Measurements from ENCODE around the gene LDLR. TPM values are rescaled to one million over a fixed set of nuclear protein-coding genes. Genes with fewer than 3 reads are reported as not detected.
"Not testable (repeated sequence)": the region's sequence is repeated elsewhere in the genome, so short reads cannot be mapped to it uniquely, and the experiment has no call there.

LDLR gene
- total RNA-seq, 1 donor from 2014 or later: 121 TPM

GRCh38 chr19:11100049-11100448 is 10.8 kb downstream of the LDLR start:
- no peak for DNase-seq
- Mint-ChIP-seq H3K27me3 (no peaks in the 10 kb centered on the region), H3K27ac (peak overlapping the region; percentile 71), H3K9me3 (peaks cover 4% of the 10 kb centered on the region), H3K4me3 (no peak overlapping the region), H3K36me3 (ENCODE audit: low read depth) (peaks cover 65% of the 10 kb centered on the region), H3K4me1 (peaks cover 27% of the 10 kb centered on the region)
- intact Hi-C loops (cut with micrococcal nuclease): no loop called here

GRCh38 chr19:11101057-11101456 is 11.8 kb downstream of the LDLR start:
- intact Hi-C loops (cut with micrococcal nuclease): no loop called here

DNA sequence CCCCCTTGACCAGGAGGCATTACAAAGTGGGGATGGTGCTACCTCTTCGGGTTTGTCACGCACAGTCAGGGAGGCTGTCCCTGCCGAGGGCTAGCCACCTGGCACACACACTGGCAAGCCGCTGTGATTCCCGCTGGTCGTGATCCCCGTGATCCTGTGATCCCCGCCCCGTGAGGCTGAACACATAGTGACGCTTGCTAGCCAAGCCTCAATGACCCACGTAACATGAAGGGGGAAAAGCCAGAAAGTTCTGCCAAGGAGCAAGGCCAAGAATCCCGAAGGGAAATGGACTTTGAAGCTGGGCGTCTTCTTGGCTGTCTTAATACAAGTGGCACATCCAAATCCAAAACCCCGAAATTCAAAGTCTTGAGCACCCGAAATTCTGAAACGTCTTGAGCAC is 13.7 kb downstream of the LDLR start:
- Mint-ChIP-seq H3K36me3 (ENCODE audit: low read depth) (peaks cover 64% of the 10 kb centered on the region), H3K27ac (no peak overlapping the region), H3K9me3 (no peaks in the 10 kb centered on the region), H3K27me3 (no peaks in the 10 kb centered on the region), H3K4me3 (no peak overlapping the region), H3K4me1 (peaks cover 9% of the 10 kb centered on the region)
- no peak for DNase-seq
- intact Hi-C loops (cut with micrococcal nuclease): no loop called here

More at GRCh38 chr19:11101057-11101456, 11.8 kb downstream of the LDLR start:
- H3K27ac Mint-ChIP-seq: no peak overlapping the region
- no peaks in the 10 kb centered on the region for H3K27me3 Mint-ChIP-seq
- peaks cover 20% of the 10 kb centered on the region for H3K4me1 Mint-ChIP-seq
- DNase-seq: no peak
- H3K36me3 Mint-ChIP-seq (ENCODE audit: low read depth): peaks cover 66% of the 10 kb centered on the region
- no peak overlapping the region for H3K4me3 Mint-ChIP-seq
- H3K9me3 Mint-ChIP-seq: peaks cover 4% of the 10 kb centered on the region

DNA sequence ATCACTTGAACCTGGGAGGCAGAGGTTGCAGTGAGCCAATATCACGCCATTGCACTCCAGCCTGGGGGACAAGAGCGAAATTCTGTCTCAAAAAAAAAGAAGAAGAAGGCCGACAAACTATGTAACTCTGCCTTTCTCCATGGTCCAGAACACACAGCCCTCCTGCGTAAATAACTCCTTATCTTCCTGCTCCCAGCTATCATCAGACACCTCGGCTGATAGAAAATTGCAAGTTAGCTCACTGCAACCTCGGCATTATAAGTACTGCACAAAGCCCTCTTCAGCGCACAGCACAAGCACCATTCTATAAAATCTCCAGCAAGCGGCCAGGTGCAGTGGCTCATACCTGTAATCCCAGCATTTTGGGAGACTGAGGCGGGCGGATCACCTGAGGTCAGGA is 14.4 kb downstream of the LDLR start:
- H3K4me3 Mint-ChIP-seq; DNase-seq; H3K4me1 Mint-ChIP-seq; H3K9me3 Mint-ChIP-seq; H3K27me3 Mint-ChIP-seq; H3K27ac Mint-ChIP-seq; intact Hi-C loops (cut with micrococcal nuclease): not testable (repeated sequence)
- peaks cover 69% of the 10 kb centered on the region for H3K36me3 Mint-ChIP-seq (ENCODE audit: low read depth)

DNA sequence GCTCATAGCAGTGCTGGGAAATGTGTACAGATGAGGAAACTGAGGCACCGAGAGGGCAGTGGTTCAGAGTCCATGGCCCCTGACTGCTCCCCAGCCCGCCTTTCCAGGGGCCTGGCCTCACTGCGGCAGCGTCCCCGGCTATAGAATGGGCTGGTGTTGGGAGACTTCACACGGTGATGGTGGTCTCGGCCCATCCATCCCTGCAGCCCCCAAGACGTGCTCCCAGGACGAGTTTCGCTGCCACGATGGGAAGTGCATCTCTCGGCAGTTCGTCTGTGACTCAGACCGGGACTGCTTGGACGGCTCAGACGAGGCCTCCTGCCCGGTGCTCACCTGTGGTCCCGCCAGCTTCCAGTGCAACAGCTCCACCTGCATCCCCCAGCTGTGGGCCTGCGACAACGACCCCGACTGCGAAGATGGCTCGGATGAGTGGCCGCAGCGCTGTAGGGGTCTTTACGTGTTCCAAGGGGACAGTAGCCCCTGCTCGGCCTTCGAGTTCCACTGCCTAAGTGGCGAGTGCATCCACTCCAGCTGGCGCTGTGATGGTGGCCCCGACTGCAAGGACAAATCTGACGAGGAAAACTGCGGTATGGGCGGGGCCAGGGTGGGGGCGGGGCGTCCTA is 15.9 kb downstream of the LDLR start:
- peaks cover 3% of the 10 kb centered on the region for H3K4me1 Mint-ChIP-seq
- no peaks in the 10 kb centered on the region for H3K9me3 Mint-ChIP-seq
- DNase-seq: no peak
- H3K36me3 Mint-ChIP-seq (ENCODE audit: low read depth): peaks cover 68% of the 10 kb centered on the region
- H3K27me3 Mint-ChIP-seq: no peaks in the 10 kb centered on the region
- H3K27ac Mint-ChIP-seq: no peak overlapping the region
- no peak overlapping the region for H3K4me3 Mint-ChIP-seq
- intact Hi-C loops (cut with micrococcal nuclease): no loop called here

DNA sequence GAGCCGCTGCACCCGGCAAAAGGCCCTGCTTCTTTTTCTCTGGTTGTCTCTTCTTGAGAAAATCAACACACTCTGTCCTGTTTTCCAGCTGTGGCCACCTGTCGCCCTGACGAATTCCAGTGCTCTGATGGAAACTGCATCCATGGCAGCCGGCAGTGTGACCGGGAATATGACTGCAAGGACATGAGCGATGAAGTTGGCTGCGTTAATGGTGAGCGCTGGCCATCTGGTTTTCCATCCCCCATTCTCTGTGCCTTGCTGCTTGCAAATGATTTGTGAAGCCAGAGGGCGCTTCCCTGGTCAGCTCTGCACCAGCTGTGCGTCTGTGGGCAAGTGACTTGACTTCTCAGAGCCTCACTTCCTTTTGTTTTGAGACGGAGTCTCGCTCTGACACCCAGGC is 17.2 kb downstream of the LDLR start:
- peaks cover 74% of the 10 kb centered on the region for H3K36me3 Mint-ChIP-seq (ENCODE audit: low read depth)
- intact Hi-C loops (cut with micrococcal nuclease): no loop called here

DNA sequence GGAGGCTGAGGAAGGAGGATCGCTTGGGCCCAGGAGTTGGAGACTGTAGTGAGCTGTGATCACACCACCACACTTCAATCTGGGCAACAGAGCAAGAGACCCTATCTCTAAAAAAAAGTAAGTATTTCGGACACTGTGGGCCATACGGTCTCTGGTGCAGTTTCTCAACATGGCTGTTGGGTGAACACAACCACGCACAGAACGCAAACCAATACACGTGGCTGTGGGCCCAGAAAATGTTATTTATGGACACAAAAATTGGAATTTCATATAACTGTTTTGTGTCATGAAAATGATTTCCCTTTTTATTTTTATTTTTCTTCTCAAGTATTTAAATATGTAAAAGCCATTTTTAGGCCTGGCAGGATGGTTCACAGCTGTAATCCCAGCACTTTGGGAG is 19.5 kb downstream of the LDLR start:
- Mint-ChIP-seq H3K4me3 (no peak overlapping the region), H3K9me3 (no peaks in the 10 kb centered on the region), H3K27me3 (no peaks in the 10 kb centered on the region), H3K36me3 (ENCODE audit: low read depth) (peaks cover 68% of the 10 kb centered on the region), H3K27ac (no peak overlapping the region), H3K4me1 (no peaks in the 10 kb centered on the region)
- intact Hi-C loops (cut with micrococcal nuclease): no loop called here
- no peak for DNase-seq

More for the DNA sequence above, 17.2 kb downstream of the LDLR start:
- Mint-ChIP-seq H3K27me3 (no peaks in the 10 kb centered on the region), H3K4me1 (no peaks in the 10 kb centered on the region), H3K9me3 (no peaks in the 10 kb centered on the region), H3K4me3 (no peak overlapping the region), H3K27ac (no peak overlapping the region)
- DNase-seq: no peak

GRCh38 chr19:11111117-11111770 is 22.0 kb downstream of the LDLR start:
- Mint-ChIP-seq H3K4me3 (no peak overlapping the region), H3K9me3 (no peaks in the 10 kb centered on the region), H3K36me3 (ENCODE audit: low read depth) (peaks cover 69% of the 10 kb centered on the region), H3K27me3 (no peaks in the 10 kb centered on the region), H3K27ac (no peak overlapping the region), H3K4me1 (peaks cover 2% of the 10 kb centered on the region)
- intact Hi-C loops (cut with micrococcal nuclease): no loop called here
- no peak for DNase-seq

- Mint-ChIP-seq H3K36me3 (ENCODE audit: low read depth) (peaks cover 69% of the 10 kb centered on the region), H3K4me1 (peaks cover 2% of the 10 kb centered on the region), H3K27me3 (no peaks in the 10 kb centered on the region), H3K4me3 (no peak overlapping the region), H3K27ac (no peak overlapping the region), H3K9me3 (no peaks in the 10 kb centered on the region)
- no peak for DNase-seq
- intact Hi-C loops (cut with micrococcal nuclease): no loop called here
These were observed 22.5 kb downstream of the LDLR start for GRCh38 chr19:11111771-11112144.

DNA sequence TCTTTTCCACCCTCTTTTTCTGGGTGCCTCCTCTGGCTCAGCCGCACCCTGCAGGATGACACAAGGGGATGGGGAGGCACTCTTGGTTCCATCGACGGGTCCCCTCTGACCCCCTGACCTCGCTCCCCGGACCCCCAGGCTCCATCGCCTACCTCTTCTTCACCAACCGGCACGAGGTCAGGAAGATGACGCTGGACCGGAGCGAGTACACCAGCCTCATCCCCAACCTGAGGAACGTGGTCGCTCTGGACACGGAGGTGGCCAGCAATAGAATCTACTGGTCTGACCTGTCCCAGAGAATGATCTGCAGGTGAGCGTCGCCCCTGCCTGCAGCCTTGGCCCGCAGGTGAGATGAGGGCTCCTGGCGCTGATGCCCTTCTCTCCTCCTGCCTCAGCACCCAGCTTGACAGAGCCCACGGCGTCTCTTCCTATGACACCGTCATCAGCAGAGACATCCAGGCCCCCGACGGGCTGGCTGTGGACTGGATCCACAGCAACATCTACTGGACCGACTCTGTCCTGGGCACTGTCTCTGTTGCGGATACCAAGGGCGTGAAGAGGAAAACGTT is 24.0 kb downstream of the LDLR start:
- H3K4me1 Mint-ChIP-seq: peaks cover 2% of the 10 kb centered on the region
- H3K9me3 Mint-ChIP-seq: no peaks in the 10 kb centered on the region
- DNase-seq: no peak
- no peak overlapping the region for H3K4me3 Mint-ChIP-seq
- no peak overlapping the region for H3K27ac Mint-ChIP-seq
- intact Hi-C loops (cut with micrococcal nuclease): no loop called here
- H3K27me3 Mint-ChIP-seq: no peaks in the 10 kb centered on the region
- H3K36me3 Mint-ChIP-seq (ENCODE audit: low read depth): peaks cover 73% of the 10 kb centered on the region

- no peaks in the 10 kb centered on the region for H3K27me3 Mint-ChIP-seq
- no peak overlapping the region for H3K27ac Mint-ChIP-seq
- no peak for DNase-seq
- H3K4me3 Mint-ChIP-seq: no peak overlapping the region
- peaks cover 2% of the 10 kb centered on the region for H3K4me1 Mint-ChIP-seq
- intact Hi-C loops (cut with micrococcal nuclease): no loop called here
- H3K36me3 Mint-ChIP-seq (ENCODE audit: low read depth): peaks cover 70% of the 10 kb centered on the region
- no peaks in the 10 kb centered on the region for H3K9me3 Mint-ChIP-seq
These were observed 25.8 kb downstream of the LDLR start for GRCh38 chr19:11115042-11115441.

DNA sequence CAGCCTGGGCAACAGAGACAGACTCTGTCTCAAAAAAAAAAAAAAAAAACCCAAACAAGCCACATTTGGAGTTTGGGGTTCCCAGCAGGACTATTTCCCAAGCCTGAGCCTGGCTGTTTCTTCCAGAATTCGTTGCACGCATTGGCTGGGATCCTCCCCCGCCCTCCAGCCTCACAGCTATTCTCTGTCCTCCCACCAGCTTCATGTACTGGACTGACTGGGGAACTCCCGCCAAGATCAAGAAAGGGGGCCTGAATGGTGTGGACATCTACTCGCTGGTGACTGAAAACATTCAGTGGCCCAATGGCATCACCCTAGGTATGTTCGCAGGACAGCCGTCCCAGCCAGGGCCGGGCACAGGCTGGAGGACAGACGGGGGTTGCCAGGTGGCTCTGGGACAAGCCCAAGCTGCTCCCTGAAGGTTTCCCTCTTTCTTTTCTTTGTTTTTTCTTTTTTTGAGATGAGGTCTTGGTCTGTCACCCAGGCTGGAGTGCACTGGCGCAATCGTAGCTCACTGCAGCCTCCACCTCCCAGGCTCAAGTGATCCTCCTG is 26.7 kb downstream of the LDLR start:
- no peak overlapping the region for H3K27ac Mint-ChIP-seq
- peaks cover 2% of the 10 kb centered on the region for H3K4me1 Mint-ChIP-seq
- DNase-seq: no peak
- H3K27me3 Mint-ChIP-seq: no peaks in the 10 kb centered on the region
- intact Hi-C loops (cut with micrococcal nuclease): no loop called here
- no peak overlapping the region for H3K4me3 Mint-ChIP-seq
- H3K36me3 Mint-ChIP-seq (ENCODE audit: low read depth): peaks cover 71% of the 10 kb centered on the region
- no peaks in the 10 kb centered on the region for H3K9me3 Mint-ChIP-seq

- Mint-ChIP-seq H3K4me3 (no peak overlapping the region), H3K27me3 (no peaks in the 10 kb centered on the region), H3K36me3 (ENCODE audit: low read depth) (peaks cover 69% of the 10 kb centered on the region), H3K9me3 (no peaks in the 10 kb centered on the region), H3K4me1 (peaks cover 2% of the 10 kb centered on the region), H3K27ac (no peak overlapping the region)
- intact Hi-C loops (cut with micrococcal nuclease): no loop called here
- DNase-seq: no peak
These were observed 27.2 kb downstream of the LDLR start for GRCh38 chr19:11116507-11116906.

- H3K27me3 Mint-ChIP-seq; H3K9me3 Mint-ChIP-seq; H3K27ac Mint-ChIP-seq; DNase-seq; H3K4me1 Mint-ChIP-seq; intact Hi-C loops (cut with micrococcal nuclease); H3K4me3 Mint-ChIP-seq: not testable (repeated sequence)
- H3K36me3 Mint-ChIP-seq (ENCODE audit: low read depth): peaks cover 55% of the 10 kb centered on the region
These were observed 32.7 kb downstream of the LDLR start for GRCh38 chr19:11121963-11122362.
